Measurements from ENCODE around the gene TMEM119. TPM values are rescaled to one million over a fixed set of nuclear protein-coding genes. Genes with fewer than 3 reads are reported as not detected.

The TMEM119 gene
- total RNA-seq, 2 experiments from 2014 or later, result not detected

DNA sequence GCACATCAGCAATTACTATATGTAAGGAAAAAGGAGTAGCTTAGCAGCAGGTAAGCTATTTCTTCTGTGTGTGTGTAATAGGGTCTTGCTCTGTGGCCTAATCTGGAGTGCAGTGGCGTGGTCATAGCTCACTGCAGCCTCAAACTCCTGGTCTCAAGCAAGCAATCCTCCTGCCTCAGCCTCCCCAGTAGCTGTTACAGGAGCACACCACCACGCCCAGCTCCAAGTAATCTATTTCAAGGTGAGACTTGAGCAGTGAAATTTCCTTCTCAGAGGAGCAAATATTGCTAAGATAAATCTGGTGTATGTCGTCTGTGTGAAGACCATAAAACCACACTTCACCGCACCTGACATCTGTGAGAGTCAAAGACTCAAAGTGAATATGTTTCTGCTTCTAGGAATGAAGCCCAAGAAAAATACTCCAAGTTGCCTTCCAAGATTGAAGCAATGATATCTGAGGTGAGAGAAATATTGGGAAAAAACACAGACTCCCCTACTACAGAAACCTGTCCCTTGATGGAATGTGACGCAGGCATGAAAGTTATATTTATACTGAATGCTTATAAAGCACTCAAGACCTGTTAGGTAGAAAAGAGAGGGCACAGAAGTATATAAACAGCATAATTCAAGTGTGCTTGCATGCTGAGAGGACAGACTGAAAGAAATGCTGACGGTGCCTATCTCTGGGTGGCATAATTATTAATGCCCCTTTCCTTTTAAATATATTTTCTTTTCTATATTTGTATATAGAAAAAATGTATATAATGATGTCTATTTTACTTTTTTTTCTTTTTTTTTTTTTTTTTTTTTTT is 38.3 kb upstream of the TMEM119 start:
- POLR2A ChIA-PET, result interaction anchor here (0.7 to 6.0 kb wide), 4 partner anchors 19 to 518 kb away, joined by 4 to 65 read pairs (median 5); partner anchors contain the start of genes ISCU and SART3
- CTCF ChIA-PET, result interaction anchor here (1.2 to 5.4 kb wide), 8 partner anchors 10 to 168 kb away, joined by 3 to 33 read pairs (median 8); partner anchors contain the start of gene SART3

DNA sequence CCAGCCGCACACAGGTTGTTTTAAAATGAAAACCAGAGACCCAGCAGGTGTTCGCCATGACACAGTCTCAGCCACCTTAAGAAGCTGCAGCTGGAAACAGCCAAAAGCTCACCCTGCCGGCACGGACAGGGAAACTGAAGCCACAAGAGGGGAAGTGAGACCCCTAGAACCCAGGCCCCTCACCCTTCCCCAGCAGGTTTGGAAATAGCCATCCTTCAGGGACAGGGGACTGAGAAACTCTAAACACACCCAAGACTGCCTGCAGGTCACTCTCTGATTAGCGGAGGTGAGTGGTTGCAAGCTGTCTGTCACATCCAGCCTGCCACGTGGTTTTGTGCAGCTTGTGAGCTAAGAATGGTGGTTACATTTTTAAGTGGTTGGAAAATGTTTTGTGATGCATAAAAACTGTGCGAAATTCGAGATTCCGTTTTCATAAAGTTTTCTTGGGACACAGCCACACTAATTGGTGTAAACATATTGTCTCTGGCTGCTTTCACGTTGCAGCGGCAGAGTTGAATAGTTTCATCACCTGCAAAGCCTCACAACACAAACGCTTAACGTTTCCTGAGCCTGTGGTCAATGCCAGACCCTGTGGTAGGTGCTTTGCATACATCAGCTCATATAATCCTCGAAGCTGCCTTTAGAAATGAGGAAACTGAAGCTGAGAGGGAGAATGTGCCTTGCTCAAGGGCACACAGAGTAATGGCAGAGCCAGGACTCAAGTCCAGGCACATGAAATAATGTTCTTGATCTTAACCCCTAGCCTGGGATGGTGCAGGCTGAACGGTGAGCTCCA is 37.5 kb upstream of the TMEM119 start:
- POLR2A ChIA-PET, result interaction anchor here (0.6 to 6.0 kb wide), 5 partner anchors 18 to 75 kb away, joined by 4 to 65 read pairs (median 6); partner anchors contain the start of genes ISCU and SART3
- CTCF ChIA-PET, result interaction anchor here (1.1 to 5.4 kb wide), 9 partner anchors 11 to 169 kb away, joined by 3 to 33 read pairs (median 8); partner anchors contain the start of gene SART3

DNA sequence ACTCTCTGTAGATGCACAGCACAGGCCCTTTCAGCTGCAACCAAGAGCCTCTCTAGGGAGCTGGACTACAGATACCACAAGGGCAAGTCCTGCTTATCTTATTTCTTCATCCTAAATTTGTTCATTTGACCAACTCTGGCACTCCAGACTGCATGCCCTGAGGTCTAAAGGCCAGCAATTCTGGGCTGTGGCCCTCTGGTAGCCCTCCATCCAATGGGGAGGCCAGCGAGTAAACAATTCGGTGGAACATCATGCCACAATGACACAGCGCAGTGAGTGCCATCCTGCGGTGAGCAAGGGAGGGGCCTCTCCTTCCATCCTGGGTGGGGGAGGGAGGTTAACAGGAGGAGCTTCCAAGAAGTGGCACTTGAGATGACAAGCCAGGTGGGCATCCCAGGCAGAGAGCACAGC is 36.5 kb upstream of the TMEM119 start:
- ChIA-PET POLR2A (interaction anchor here (1.4 to 6.0 kb wide), 3 partner anchors 17 to 74 kb away, joined by 6 to 65 read pairs (median 9); partner anchors contain the start of genes ISCU and SART3), CTCF (interaction anchor here (0.9 to 5.4 kb wide), 7 partner anchors 12 to 74 kb away, joined by 3 to 33 read pairs (median 8); partner anchors contain the start of gene SART3)

DNA sequence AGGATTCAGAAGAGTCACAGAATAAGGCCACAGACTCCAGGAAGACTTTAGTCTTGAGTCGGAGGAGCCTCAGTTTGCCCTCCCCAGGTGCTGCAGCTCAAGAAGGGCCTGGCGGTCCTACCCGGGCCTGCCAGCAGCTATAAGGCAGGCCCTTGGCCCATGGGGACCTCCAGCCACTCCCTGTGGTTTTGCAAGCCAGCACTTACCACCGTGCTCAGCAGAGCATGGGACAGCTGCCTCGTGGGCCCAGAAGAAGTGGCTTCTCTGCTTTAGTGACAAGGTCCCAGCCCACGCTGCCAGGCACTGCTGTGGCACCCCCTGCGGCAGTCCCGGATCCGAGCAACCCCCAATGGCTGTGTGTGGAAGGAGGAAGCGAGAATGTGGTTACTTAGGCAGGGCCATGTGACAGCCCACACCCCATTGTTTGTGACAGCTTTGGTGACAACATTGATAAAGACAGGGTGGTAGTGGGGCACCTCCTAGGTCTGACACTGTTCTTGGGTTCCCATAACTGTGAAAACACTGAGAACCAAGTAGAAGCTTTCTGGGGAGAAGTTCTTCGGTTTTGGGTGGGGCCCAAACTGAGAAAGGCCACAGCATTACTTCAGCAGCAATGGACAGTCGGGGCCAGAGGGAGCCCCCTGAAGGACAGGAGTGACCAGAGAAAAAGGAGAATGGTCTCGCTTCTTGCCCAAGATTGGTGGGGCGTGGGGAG is 35.8 kb upstream of the TMEM119 start, which contains the start of gene SELPLG:
Gene SELPLG, minus strand, starts transcription at position 361 of the 715 bp plus-strand sequence. CDS start 9,587 bp downstream, outside the sequence.
- ChIA-PET CTCF (interaction anchor here (0.9 to 8.0 kb wide), 8 partner anchors 15 to 170 kb away, joined by 3 to 81 read pairs (median 6); partner anchors contain the start of genes ISCU and SART3), POLR2A (interaction anchor here (0.6 to 6.0 kb wide), 6 partner anchors 13 to 199 kb away, joined by 3 to 65 read pairs (median 8); partner anchors contain the start of genes ISCU and SART3)

DNA sequence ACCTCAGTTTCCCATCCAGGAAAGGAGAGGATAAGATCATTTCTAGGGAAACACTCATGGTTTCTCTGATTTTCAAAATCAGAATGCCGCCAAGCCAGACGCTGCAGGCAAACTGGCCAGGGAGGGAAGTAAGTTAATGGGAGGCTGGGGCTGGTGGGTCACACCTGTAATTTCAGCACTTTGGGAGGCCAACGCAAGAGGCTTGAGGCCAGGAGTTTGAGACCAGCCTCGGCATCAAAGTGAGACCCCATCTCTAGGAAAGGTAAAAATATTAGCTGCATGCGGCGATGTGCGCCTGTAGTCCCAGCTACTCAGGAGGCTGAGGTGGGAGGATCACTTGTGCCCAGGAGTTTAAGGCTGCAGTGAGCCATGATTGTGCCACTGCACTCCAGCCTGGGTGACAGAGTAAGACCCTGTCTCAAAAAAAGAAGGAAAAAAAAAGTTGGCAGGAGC is 35.2 kb upstream of the TMEM119 start:
- ChIA-PET CTCF (interaction anchor here (0.9 to 8.0 kb wide), 5 partner anchors 15 to 318 kb away, joined by 3 to 81 read pairs (median 5); partner anchors contain the start of genes ISCU and SART3), POLR2A (interaction anchor here (0.6 to 6.0 kb wide), 6 partner anchors 12 to 200 kb away, joined by 3 to 65 read pairs (median 6); partner anchors contain the start of genes ISCU and SART3)

DNA sequence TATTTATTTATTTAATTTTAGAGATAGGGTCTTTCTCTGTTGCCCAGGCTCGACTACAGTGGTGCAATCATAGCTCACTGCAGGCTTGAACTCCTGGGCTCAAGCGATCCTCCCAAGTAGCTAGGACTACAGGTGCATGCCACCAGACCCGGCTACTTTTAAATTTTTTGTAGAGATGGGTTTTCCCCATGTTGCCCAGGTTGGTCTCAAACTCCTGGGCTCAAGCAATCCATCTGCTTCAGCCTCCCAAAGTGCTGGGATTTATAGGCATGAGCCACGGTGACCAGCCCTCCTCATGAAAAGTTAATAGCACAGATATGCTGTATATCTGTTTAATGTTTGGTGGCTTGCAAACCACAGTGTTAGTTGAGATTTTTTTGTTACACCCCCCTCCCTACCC is 33.4 kb upstream of the TMEM119 start:
- CTCF ChIA-PET, result interaction anchor here (0.7 to 8.0 kb wide), 5 partner anchors 13 to 71 kb away, joined by 3 to 81 read pairs (median 4); partner anchors contain the start of genes ISCU and SART3

DNA sequence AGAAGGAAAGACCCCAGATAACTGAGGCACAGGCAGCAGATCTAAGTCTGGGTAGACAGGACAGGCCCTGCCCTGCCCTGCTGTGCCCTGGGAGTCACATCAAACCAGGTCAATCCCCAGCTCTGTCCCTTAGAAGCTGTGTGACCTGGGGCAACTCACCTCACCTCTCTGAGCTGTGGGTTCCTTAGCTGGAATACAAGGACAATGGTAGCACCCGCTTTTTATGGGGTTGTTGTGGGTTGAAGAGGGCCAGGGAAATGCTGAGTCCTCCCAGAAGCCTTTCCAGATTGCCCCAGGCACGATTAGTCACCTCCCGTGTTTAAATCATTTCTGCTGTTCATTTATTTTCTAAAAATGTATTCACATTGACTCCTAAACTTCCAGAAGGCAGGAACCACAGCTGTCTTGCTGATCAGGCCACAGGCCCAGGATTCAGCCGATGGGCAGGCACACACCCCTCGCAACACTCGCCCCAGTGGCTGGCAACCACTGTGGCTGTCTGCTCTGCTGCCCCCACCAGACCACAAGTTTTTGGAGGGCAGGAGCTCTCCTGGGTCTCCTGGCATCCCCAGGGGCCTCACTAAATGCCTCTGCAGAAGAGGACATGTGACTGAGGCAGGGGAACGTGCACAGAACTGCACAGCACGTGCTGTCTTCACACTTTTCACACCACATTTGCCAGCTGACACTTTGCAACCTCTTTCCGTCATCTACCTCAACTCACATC is 32.8 kb upstream of the TMEM119 start:
- POLR2A ChIA-PET, result interaction anchor here (0.5 to 6.0 kb wide), 3 partner anchors 10 to 70 kb away, joined by 3 to 65 read pairs (median 5); partner anchors contain the start of genes ISCU and SART3
- CTCF ChIA-PET, result interaction anchor here (0.6 to 8.0 kb wide), 6 partner anchors 12 to 955 kb away, joined by 3 to 81 read pairs (median 4); partner anchors contain the start of genes ISCU and SART3

More for the DNA sequence above, 33.4 kb upstream of the TMEM119 start:
- POLR2A ChIA-PET, result interaction anchor here (0.7 to 6.0 kb wide), 2 partner anchors 10 to 71 kb away, joined by 3 to 65 read pairs; partner anchors contain the start of genes ISCU and SART3

DNA sequence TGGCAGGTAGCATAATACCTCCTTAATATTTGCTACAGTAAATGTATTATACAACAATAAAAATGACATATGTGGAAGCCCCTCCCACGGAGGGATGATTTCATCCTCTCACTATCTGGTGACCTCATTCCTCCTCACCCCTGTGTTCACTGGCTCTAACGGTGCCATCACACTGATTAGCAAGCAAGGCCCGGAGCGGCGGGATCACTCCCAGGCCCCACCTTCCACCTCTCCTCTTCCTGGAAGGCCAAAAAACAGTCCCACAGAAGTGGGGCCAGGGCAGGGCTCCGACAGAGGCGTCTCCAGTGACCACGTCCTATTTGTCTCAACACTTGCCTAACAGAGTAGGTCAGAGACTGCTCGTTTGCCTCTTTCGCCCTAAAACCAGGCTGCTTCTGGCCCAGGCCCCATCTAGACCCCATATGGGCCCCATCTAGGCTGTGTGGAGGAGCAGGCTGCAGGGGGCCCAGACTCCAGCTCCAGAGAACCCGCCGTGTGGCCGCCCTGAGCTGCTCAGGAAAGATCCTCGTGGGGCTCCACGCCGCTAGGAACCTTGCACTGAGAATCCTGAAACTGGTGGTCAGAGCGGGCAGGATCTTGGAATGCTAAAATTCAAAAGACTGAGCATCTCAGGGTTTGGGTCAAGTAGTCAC is 32.1 kb upstream of the TMEM119 start:
- ChIA-PET CTCF (interaction anchor here (0.6 to 8.0 kb wide), 7 partner anchors 12 to 954 kb away, joined by 3 to 81 read pairs (median 4); partner anchors contain the start of genes ISCU and SART3), POLR2A (interaction anchor here (1.1 to 2.6 kb wide), 3 partner anchors 12 to 71 kb away, joined by 3 to 11 read pairs (median 9); partner anchors contain the start of gene ISCU)

DNA sequence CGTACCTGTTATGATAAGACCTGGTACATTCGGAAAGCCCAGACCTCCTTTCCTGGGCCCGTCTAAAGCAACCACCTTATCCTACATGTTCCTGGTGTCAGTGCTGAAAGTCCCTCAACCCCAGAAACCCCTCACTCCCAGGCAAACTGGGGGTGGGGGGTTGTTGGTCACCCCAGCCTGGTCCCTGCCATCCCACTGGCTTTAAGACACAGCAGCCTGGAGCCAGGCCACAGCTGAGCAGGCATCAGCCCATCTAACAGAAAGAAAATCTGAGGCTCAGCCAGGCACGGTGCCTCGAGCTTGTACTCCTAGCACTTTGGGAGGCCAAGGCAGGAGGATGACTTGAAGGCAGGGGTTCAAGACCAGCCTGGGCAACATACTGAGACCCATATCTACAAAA is 31.3 kb upstream of the TMEM119 start:
- POLR2A ChIA-PET, result interaction anchor here (1.9 to 2.6 kb wide), 3 partner anchors 61 to 70 kb away, joined by 5 to 11 read pairs (median 9); partner anchors contain the start of gene ISCU

DNA sequence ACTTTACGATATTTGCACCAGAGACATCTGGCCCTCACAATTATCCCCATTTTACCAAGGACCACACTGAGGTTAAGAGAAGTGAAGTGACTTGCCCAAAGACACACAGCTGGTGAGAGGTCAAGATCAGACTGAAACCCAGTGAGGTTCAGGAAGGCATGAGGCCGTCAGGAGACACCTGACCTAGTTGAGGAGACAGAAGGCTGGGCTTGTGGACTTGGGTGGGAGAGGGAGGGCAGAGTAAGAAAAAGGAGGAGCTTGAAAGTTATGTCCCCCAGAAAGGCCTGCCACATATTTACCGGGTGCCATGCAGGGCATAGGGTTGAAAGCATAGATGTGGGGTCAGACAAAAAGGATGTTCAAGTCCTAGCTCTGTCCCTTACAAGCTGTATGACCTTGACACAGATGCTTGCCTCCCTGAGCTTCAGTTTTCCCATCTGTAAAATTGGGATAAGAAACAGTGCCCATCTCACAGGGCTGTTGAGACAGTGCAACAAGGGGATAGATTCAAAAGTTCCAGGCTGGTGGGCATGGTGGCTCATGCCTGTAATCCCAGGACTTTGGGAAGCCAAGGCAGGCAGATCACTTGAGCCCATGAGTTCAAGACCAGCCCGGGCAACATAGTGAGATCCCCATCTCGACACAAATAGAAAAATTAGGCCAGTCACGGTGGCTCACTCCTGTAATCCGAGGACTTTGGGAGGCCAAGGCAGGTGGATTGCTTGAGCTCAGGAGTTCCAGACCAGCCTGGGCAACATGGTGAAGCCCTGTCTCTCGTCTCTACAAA is 29.4 kb upstream of the TMEM119 start:
- ChIA-PET POLR2A (interaction anchor here (0.6 to 2.6 kb wide), 9 partner anchors 8 to 485 kb away, joined by 3 to 11 read pairs (median 5); partner anchors contain the start of genes ISCU and SART3), CTCF (interaction anchor here (1.1 to 8.0 kb wide), 7 partner anchors 9 to 211 kb away, joined by 3 to 81 read pairs (median 5); partner anchors contain the start of gene ISCU)

More for the DNA sequence above, 31.3 kb upstream of the TMEM119 start:
- CTCF ChIA-PET, result interaction anchor here (3.4 to 8.0 kb wide), 2 partner anchors 11 to 66 kb away, joined by 17 to 81 read pairs; partner anchors contain the start of gene ISCU

DNA sequence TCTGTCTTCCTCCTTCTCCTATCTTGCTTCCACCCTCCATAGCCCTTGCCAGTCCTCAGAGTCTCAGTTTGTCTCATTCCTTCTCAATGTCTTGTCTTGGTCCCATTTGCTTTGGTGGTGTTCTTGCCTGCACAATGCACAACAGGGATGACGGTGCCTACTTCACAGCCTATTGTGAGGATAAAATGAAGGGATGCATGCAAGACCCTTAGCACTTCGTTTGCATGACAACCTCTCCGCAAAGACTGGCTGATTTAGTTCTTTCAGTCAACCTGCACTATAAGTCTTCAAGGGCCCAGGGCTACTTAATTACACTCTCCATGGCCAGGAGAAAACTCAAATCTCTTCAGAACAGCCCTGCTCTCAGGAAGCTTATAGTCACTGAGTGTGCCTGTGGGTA is 27.3 kb upstream of the TMEM119 start:
- POLR2A ChIA-PET, result no interaction called here

DNA sequence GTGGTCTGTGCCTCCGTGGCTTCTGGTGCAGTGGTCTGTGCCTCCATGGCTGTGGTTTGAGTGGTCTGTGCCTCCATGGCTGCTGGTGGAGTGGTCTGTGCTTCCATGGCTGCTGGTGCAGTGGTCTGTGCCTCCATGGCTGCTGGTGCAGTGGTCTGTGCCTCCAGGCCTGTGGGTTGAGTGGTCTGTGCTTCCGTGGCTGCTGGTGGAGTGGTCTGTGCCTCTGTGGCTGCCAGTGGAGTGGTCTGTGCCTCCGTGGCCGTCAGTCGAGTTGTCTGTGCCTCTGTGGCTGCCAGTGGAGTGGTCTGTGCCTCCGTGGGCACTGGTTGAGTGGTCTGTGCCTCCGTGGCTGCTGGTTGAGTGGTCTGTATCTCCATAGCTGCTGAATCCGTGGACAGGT is 25.7 kb upstream of the TMEM119 start:
- ChIA-PET CTCF (no interaction called here), POLR2A (interaction anchor here (0.8 kb wide), 1 partner anchor 27 kb away, joined by 11 read pairs; no protein-coding TSS in a partner anchor)

More for the DNA sequence above, 27.3 kb upstream of the TMEM119 start:
- CTCF ChIA-PET, result no interaction called here

DNA sequence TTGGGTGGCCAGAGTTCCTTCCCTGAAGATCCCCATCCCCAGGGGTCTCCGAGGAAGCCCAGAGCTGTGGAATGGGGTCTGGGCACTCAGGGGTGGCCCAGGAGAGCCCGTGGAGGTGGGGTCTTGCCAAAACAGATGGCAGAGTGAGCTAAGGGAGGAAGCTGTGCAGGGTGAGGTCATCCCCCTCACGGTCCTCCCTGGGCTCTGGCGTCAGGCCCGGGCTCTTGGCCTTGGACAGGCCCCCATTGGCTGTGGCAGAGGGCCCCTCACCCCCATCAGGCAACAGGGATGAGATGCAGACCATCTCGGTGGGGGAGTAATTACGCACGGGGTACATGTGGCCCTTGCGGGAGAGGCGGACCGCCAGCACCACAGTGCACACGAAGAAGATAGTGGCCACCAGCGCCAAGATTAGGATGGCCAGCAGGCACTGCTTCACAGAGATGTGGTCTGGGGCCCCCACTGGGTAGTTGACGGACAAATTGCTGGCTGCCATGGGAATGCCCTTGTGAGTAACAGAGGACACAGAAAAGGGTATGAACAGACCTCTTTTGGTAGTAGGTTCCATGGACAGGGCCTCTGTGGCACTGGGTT is 25.1 kb upstream of the TMEM119 start:
- POLR2A ChIA-PET, result no interaction called here

DNA sequence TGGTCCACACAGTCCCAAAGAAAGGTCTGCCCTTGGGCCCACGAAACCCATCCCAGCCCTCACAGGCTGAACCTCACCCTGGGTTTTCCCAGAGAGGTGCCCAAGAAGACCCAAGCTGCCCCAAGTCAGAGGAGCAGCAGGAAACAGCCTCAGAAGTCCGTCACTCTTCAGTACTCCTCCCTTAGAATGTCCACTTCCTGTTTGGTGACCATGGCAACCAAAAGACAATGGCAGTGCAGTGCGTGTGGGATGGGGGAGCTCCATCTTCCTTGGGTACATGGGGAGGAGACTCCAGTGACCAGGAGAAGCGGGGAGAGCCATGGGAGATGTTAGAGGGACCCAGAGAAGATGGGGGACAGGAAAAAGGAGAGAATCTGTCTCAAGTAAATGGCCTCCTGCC is 24.5 kb upstream of the TMEM119 start:
- POLR2A ChIA-PET, result no interaction called here
- CTCF ChIA-PET, result interaction anchor here (0.8 to 8.4 kb wide), 3 partner anchors 55 to 63 kb away, joined by 3 to 129 read pairs (median 6); partner anchors contain the start of gene ISCU

More for the DNA sequence above, 25.1 kb upstream of the TMEM119 start:
- CTCF ChIA-PET, result interaction anchor here (8.4 kb wide), 1 partner anchor 56 kb away, joined by 129 read pairs; no protein-coding TSS in a partner anchor

DNA sequence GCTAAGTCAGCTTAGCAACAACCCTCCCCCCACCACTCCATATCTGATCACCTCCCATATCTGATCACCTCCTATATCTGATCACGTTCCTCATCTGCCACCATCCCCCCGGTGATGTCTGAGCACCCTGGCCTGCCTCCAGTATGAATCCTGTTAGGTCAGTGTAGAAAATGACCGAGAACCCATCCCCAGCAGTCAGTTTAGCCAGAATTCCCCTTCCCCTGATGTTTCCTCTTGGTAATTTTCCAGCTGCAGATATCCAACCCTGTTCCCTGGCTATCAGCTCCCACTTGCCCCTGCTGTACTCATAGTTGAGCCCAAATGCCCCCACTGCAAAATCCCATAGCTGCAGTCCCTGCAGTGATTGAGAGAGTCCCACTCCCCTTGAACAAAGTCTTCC is 23.3 kb upstream of the TMEM119 start:
- ChIA-PET CTCF (interaction anchor here (1.6 to 8.4 kb wide), 2 partner anchors 54 to 59 kb away, joined by 4 to 129 read pairs; partner anchors contain the start of gene ISCU), POLR2A (interaction anchor here (0.7 to 1.1 kb wide), 3 partner anchors 10 to 59 kb away, joined by 3 read pairs; partner anchors contain the start of gene ISCU)

All from activated CD8-positive, alpha-beta memory T cell treated with anti-CD3 and anti-CD28 coated beads for 36 hours (primary cell).